Activated CD4-positive, alpha-beta T cell treated with anti-CD3 and anti-CD28 coated beads, Interleukin-2, amount 50 U/mL, for 1 hour (primary cell): ENCODE results near the gene TINAG.
"Not testable (repeated sequence)": the region's sequence is repeated elsewhere in the genome, so short reads cannot be mapped to it uniquely, and the experiment has no call there.

Experiments used
- DNase-seq: peaks from one replicate; pipeline ENCODE4 v3.0.0-alpha.2; 2020

Gene TINAG

GRCh38 chr6:54310377-54311152, 2.3 kb downstream of the TINAG start:
- no peak for DNase-seq

GRCh38 chr6:54315656-54316055, 7.4 kb downstream of the TINAG start:
- DNase-seq = no peak

- no peak for DNase-seq
Measured at GRCh38 chr6:54320871-54321270, 12.6 kb downstream of the TINAG start.

- no peak for DNase-seq
Measured at GRCh38 chr6:54327631-54328030, 19.4 kb downstream of the TINAG start.

GRCh38 chr6:54331571-54331970, 23.3 kb downstream of the TINAG start:
- not testable (repeated sequence) for DNase-seq

GRCh38 chr6:54335871-54336270, 27.6 kb downstream of the TINAG start:
- DNase-seq = no peak

- no peak for DNase-seq
Measured at GRCh38 chr6:54353975-54354374, 45.7 kb downstream of the TINAG start.

- no peak for DNase-seq
Measured at GRCh38 chr6:54354608-54355007, 46.4 kb downstream of the TINAG start.

GRCh38 chr6:54357141-54357540, 48.9 kb downstream of the TINAG start:
- DNase-seq = no peak

- DNase-seq = no peak
Measured at GRCh38 chr6:54361188-54361587, 52.9 kb downstream of the TINAG start.

- no peak for DNase-seq
Measured at GRCh38 chr6:54361734-54362133, 53.5 kb downstream of the TINAG start.

GRCh38 chr6:54366667-54367327, 58.6 kb downstream of the TINAG start:
- DNase-seq = no peak

GRCh38 chr6:54377776-54378175, 69.5 kb downstream of the TINAG start:
- DNase-seq = no peak

GRCh38 chr6:54386295-54386694, 78.1 kb downstream of the TINAG start:
- DNase-seq = no peak

- DNase-seq = no peak
Measured at GRCh38 chr6:54390362-54390761, 82.1 kb downstream of the TINAG start.

- no peak for DNase-seq
Measured at GRCh38 chr6:54391577-54391976, 83.3 kb downstream of the TINAG start.

GRCh38 chr6:54403096-54403495, 94.9 kb downstream of the TINAG start:
- DNase-seq = no peak

GRCh38 chr6:54404791-54405190, 96.5 kb downstream of the TINAG start:
- no peak for DNase-seq

GRCh38 chr6:54411767-54412166, 103.5 kb downstream of the TINAG start:
- DNase-seq = no peak

GRCh38 chr6:54415517-54415916, 107.3 kb downstream of the TINAG start:
- DNase-seq = no peak

GRCh38 chr6:54419885-54420284, 111.6 kb downstream of the TINAG start:
- DNase-seq = no peak

GRCh38 chr6:54426995-54427394, 118.8 kb downstream of the TINAG start:
- no peak for DNase-seq

GRCh38 chr6:54427396-54427937, 119.2 kb downstream of the TINAG start:
- no peak for DNase-seq

GRCh38 chr6:54428431-54428830, 120.2 kb downstream of the TINAG start:
- no peak for DNase-seq
